B cell (primary cell): ENCODE measurements around the gene RIIAD1. TPM values are rescaled to one million over a fixed set of nuclear protein-coding genes. Genes with fewer than 3 reads are reported as not detected.

Experiments used
- ATAC-seq: fragments of 200-7000 bp; cut with Tn5 transposase; one replicate; pipeline ENCODE4 v1.10.0; 2021; ENCODE audit warnings: low read depth, mild to moderate bottlenecking, moderate number of reproducible peaks, moderate library complexity
- CTCF ChIA-PET: fragments of 350-600 bp; sonication (Branson Sonifier 250); formaldehyde crosslinking; loops from one replicate; lab custom pipeline; 2021; ENCODE audit warnings: antibody characterized with exemption, inconsistent platforms; lab: Charles Lee
- POLR2A ChIA-PET: fragments of 350-600 bp; sonication (Branson Sonifier 250); formaldehyde crosslinking; loops from one replicate; lab custom pipeline; 2021; ENCODE audit warnings: antibody characterized with exemption; lab: Charles Lee
- DNase-seq: peaks from one replicate; pipeline ENCODE4 v3.0.0; 2013
- H2AFZ ChIP-seq: 2 replicates; pipeline ENCODE4 v1.6.1; 2012; ENCODE audit warnings: mild to moderate bottlenecking, low read depth, low read length; ENCODE audit not compliant: insufficient read depth, poor library complexity, severe bottlenecking
- H3K27ac ChIP-seq, 2 donors: 1 replicate in 1 of 2; 2 replicates in 1 of 2; pipeline ENCODE4 v1.5.1; 2012 to 2013; ENCODE audit warnings: low read length in 2 of 2, mild to moderate bottlenecking in 2 of 2, moderate library complexity in 1 of 2
- H3K27me3 ChIP-seq, 4 experiments: fragments of 200-600 bp in 1 of 4; sonication (generic) in 1 of 4; replicated peaks in 1 of 4; 1 replicate in 2 of 4; 2 replicates in 2 of 4; pipeline versions ENCODE4 v1.6.1 to v1.7.0; 2013 to 2016; ENCODE audit warnings: low read length in 3 of 4, mild to moderate bottlenecking in 2 of 4, mixed read lengths in 1 of 4, moderate library complexity in 1 of 4; ENCODE audit not compliant: insufficient read depth in 4 of 4, control insufficient read depth in 3 of 4; ENCODE audit errors: control extremely low read depth in 1 of 4
- H3K36me3 ChIP-seq, 2 experiments: replicated peaks in 1 of 2; 1 replicate in 1 of 2; 2 replicates in 1 of 2; pipeline versions ENCODE4 v1.6.1 to v1.7.1; 2013; ENCODE audit warnings: low read length in 1 of 2; ENCODE audit not compliant: insufficient read depth in 2 of 2, control insufficient read depth in 1 of 2; ENCODE audit errors: control extremely low read depth in 1 of 2, extremely low read depth in 1 of 2
- H3K4me1 ChIP-seq, 2 donors: fragments of 200-600 bp in 1 of 2; sonication (generic) in 1 of 2; 1 replicate in 1 of 2; 2 replicates in 1 of 2; pipeline versions ENCODE4 v1.5.1 to v1.6.1; 2013 to 2017; ENCODE audit warnings: low read length in 2 of 2; ENCODE audit not compliant: control insufficient read depth in 2 of 2, insufficient read depth in 2 of 2
- H3K4me2 ChIP-seq: replicated peaks from 2 replicates; pipeline ENCODE3; 2012; ENCODE audit warnings: mild to moderate bottlenecking, low read depth, low read length; ENCODE audit not compliant: poor library complexity, severe bottlenecking
- H3K4me3 ChIP-seq, 5 experiments: fragments of 200-600 bp in 1 of 5; sonication (generic) in 1 of 5; 1 replicate in 3 of 5; 2 replicates in 2 of 5; pipeline versions ENCODE4 v1.5.1 to v1.7.0; 2011 to 2016; ENCODE audit warnings: low read length in 4 of 5, mild to moderate bottlenecking in 4 of 5, low read depth in 2 of 5, control low read depth in 1 of 5, moderate library complexity in 1 of 5; ENCODE audit not compliant: insufficient read depth in 1 of 5; ENCODE audit errors: control extremely low read depth in 1 of 5, extremely low read depth in 1 of 5
- H3K79me2 ChIP-seq: fragments of 200-600 bp; sonication (generic); one replicate; pipeline ENCODE4 v1.6.0; 2016; ENCODE audit warnings: low read length; ENCODE audit not compliant: control insufficient read depth, insufficient read depth
- H3K9ac ChIP-seq: fragments of 200-600 bp; sonication (generic); 2 replicates; pipeline ENCODE4 v1.6.1; 2017; ENCODE audit warnings: mild to moderate bottlenecking, low read length, moderate library complexity
- H3K9me3 ChIP-seq, 3 donors: one replicate each; pipeline versions ENCODE4 v1.6.1 to v1.7.1; 2013; ENCODE audit warnings: low read length in 2 of 3; ENCODE audit not compliant: control insufficient read depth in 2 of 3, insufficient read depth in 1 of 3; ENCODE audit errors: control extremely low read depth in 1 of 3
- H4K20me1 ChIP-seq: 2 replicates; pipeline ENCODE4 v1.6.0; 2012; ENCODE audit warnings: mild to moderate bottlenecking, low read length; ENCODE audit not compliant: insufficient read depth, control insufficient read depth, poor library complexity, severe bottlenecking
- H3K27ac Mint-ChIP-seq: one replicate; pipeline ENCODE4 v1.8.0; 2021; ENCODE audit warnings: mixed read lengths
- H3K27me3 Mint-ChIP-seq: one replicate; pipeline ENCODE4 v1.8.0; 2021; ENCODE audit warnings: mixed read lengths
- H3K4me1 Mint-ChIP-seq: one replicate; pipeline ENCODE4 v1.8.0; 2021; ENCODE audit warnings: mixed read lengths
- H3K4me3 Mint-ChIP-seq: one replicate; pipeline ENCODE4 v1.8.0; 2021; ENCODE audit warnings: mixed read lengths
- H3K9me3 Mint-ChIP-seq: one replicate; pipeline ENCODE4 v1.8.0; 2022; ENCODE audit warnings: mixed read lengths; ENCODE audit not compliant: insufficient read depth
- EZH2 ChIP-seq: IDR thresholded peaks from 2 replicates; pipeline ENCODE4 v1.6.1; 2012; ENCODE audit warnings: borderline replicate concordance, low read depth, mild to moderate bottlenecking, moderate library complexity, low read length; ENCODE audit not compliant: insufficient read depth, poor library complexity, severe bottlenecking
- WGBS: methylation state at CpG from one replicate; pipeline ENCODE4 v1.1.5; 2013; ENCODE audit warnings: missing lambda C conversion rate; ENCODE audit not compliant: insufficient coverage; 5-methylcytosine and 5-hydroxymethylcytosine counted together
- intact Hi-C: fragments of 100-400 bp; cut with micrococcal nuclease; formaldehyde crosslinking; loops from one replicate; pipeline ENCODE4 v1.10.0; 2022
- polyA plus RNA-seq: library from polyadenylated mRNA; depleted of rRNA; stranded (reverse); fragments of >200 nt; gene quantifications from 2 replicates; pipeline ENCODE4 v1.2.3, GENCODE V29; 2012
- total RNA-seq, 2 donors: library from RNA; stranded (reverse); fragments of 120-200 nt in 1 of 2; gene quantifications; 1 replicate in 1 of 2; 2 replicates in 1 of 2; pipeline versions ENCODE4 v1.2.3 to v1.2.4, GENCODE V29; 2013 to 2022
- TF ChIP-seq, protein P1 (sequence below): fragments of 200-600 bp; IDR thresholded peaks from one replicate; pipeline ENCODE4 v1.8.0; 2022; ENCODE audit warnings: antibody characterized with exemption, mild to moderate bottlenecking

RIIAD1 gene
- total and polyA plus RNA-seq, 2 donors (not counting 1 experiment from before 2014, with no cell fraction given), result not detected

GRCh38 chr1:151756291-151756690, 35.0 kb downstream of the RIIAD1 start:
- Mint-ChIP-seq H3K9me3 (no peaks in the 10 kb centered on the region), H3K27ac (no peak overlapping the region), H3K4me3 (no peak overlapping the region), H3K27me3 (peaks cover 4% of the 10 kb centered on the region), H3K4me1 (no peaks in the 10 kb centered on the region)
- H4K20me1 ChIP-seq, result no peaks in the 10 kb centered on the region
- DNase-seq (no peak), ATAC-seq (no peak)
- H3K9ac ChIP-seq, result no peak overlapping the region
- H3K27me3 ChIP-seq, result no peaks in the 10 kb centered on the region
- no peak overlapping the region for H2AFZ ChIP-seq
- intact Hi-C loops, result no loop called here
- H3K79me2 ChIP-seq, result no peaks in the 10 kb centered on the region
- H3K4me1 ChIP-seq, result no peaks in the 10 kb centered on the region
- no peaks in the 10 kb centered on the region for H3K9me3 ChIP-seq
- no peak overlapping the region for H3K4me3 ChIP-seq
- ChIA-PET POLR2A (no interaction called here), CTCF (no interaction called here)
- peaks cover 0 to 23% of the 10 kb centered on the region in 2 experiments for H3K36me3 ChIP-seq
- no peak overlapping the region for H3K4me2 ChIP-seq
- no CpG with 5 or more reads among the region's 1 CpG for WGBS
- TF ChIP-seq EZH2, result no peak
- TF ChIP-seq, protein P1, sequence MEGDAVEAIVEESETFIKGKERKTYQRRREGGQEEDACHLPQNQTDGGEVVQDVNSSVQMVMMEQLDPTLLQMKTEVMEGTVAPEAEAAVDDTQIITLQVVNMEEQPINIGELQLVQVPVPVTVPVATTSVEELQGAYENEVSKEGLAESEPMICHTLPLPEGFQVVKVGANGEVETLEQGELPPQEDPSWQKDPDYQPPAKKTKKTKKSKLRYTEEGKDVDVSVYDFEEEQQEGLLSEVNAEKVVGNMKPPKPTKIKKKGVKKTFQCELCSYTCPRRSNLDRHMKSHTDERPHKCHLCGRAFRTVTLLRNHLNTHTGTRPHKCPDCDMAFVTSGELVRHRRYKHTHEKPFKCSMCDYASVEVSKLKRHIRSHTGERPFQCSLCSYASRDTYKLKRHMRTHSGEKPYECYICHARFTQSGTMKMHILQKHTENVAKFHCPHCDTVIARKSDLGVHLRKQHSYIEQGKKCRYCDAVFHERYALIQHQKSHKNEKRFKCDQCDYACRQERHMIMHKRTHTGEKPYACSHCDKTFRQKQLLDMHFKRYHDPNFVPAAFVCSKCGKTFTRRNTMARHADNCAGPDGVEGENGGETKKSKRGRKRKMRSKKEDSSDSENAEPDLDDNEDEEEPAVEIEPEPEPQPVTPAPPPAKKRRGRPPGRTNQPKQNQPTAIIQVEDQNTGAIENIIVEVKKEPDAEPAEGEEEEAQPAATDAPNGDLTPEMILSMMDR, result no peak
- H3K27ac ChIP-seq, result no peak overlapping the region

DNA sequence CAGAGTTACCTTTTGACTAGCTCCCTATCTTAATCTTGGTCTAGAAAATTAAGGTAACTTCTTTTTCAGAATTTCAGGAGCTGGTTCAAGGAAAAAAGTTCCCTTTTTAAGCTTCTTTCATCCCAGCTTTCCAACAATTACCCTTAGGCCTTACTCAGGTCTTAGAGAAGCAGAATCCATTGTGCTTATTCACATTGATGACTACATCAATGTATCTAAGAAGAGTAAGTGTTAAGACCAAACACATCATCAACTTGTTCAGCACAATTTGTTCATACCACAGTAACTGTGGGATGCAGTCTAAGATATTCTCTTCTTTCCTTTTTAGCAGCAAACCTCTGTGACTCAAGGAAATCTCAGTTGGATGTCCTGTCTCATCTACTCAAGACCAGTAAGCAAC, 37.9 kb downstream of the RIIAD1 start:
- Histone ChIP-seq H3K27me3 (no peaks in the 10 kb centered on the region), H4K20me1 (no peaks in the 10 kb centered on the region), H3K4me1 (peaks cover 13 to 14% of the 10 kb centered on the region in 2 donors), H2AFZ (no peak overlapping the region), H3K9ac (no peak overlapping the region), H3K79me2 (no peaks in the 10 kb centered on the region), H3K9me3 (no peaks in the 10 kb centered on the region), H3K36me3 (peaks cover 0 to 31% of the 10 kb centered on the region in 2 experiments), H3K4me3 (no peak overlapping the region), H3K4me2 (no peak overlapping the region), H3K27ac (no peak overlapping the region)
- H3K27me3 Mint-ChIP-seq, result no peaks in the 10 kb centered on the region
- H3K4me1 Mint-ChIP-seq, result peaks cover 19% of the 10 kb centered on the region
- no peak for TF ChIP-seq EZH2
- no peak overlapping the region for H3K4me3 Mint-ChIP-seq
- DNase-seq (no peak), ATAC-seq (no peak)
- H3K9me3 Mint-ChIP-seq, result no peaks in the 10 kb centered on the region
- no peak overlapping the region for H3K27ac Mint-ChIP-seq
- ChIA-PET CTCF (interaction anchor here (0.9 kb wide), 1 partner anchor 30 kb away, joined by 4 read pairs; no protein-coding TSS in a partner anchor), POLR2A (no interaction called here)
- intact Hi-C loops, result no loop called here
